Fibroblast of lung (primary cell): ENCODE results near the gene TMOD4.

Experiments used
- EZH2 ChIP-seq: IDR thresholded peaks from 2 replicates; pipeline ENCODE4 v1.5.1; 2012; ENCODE audit warnings: low read length, control low read depth, mild to moderate bottlenecking; ENCODE audit errors: missing control alignments
- TF ChIP-seq, protein P1 (sequence below), 2 donors: IDR thresholded peaks in 1 of 2; conservative IDR thresholded peaks in 1 of 2; 1 replicate in 1 of 2; 2 replicates in 1 of 2; pipeline ENCODE4 v1.5.1; 2011 to 2012; ENCODE audit warnings: low read length in 2 of 2, control low read depth in 1 of 2, inconsistent platforms in 1 of 2, low read depth in 1 of 2, mild to moderate bottlenecking in 1 of 2

- TF ChIP-seq, protein P1, sequence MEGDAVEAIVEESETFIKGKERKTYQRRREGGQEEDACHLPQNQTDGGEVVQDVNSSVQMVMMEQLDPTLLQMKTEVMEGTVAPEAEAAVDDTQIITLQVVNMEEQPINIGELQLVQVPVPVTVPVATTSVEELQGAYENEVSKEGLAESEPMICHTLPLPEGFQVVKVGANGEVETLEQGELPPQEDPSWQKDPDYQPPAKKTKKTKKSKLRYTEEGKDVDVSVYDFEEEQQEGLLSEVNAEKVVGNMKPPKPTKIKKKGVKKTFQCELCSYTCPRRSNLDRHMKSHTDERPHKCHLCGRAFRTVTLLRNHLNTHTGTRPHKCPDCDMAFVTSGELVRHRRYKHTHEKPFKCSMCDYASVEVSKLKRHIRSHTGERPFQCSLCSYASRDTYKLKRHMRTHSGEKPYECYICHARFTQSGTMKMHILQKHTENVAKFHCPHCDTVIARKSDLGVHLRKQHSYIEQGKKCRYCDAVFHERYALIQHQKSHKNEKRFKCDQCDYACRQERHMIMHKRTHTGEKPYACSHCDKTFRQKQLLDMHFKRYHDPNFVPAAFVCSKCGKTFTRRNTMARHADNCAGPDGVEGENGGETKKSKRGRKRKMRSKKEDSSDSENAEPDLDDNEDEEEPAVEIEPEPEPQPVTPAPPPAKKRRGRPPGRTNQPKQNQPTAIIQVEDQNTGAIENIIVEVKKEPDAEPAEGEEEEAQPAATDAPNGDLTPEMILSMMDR (conservative IDR thresholded peaks at IDR 0.05 in 1 of 2, IDR thresholded peaks at IDR 0.05 in 1 of 2; ENCODE audit: low read depth in 1 of 2, low read length in 2 of 2) = peak; percentile 64 to 70
- no peak for TF ChIP-seq EZH2
Measured at GRCh38 chr1:151175863-151176262, at the start of gene TMOD4.
